ENCODE results near the gene MIER3.

- TF ChIP-seq CTCF (IDR thresholded peaks at IDR 0.05; ENCODE audit: borderline replicate concordance, extremely low read depth, low read length, poor library complexity, severe bottlenecking) (no peak), EZH2 (IDR thresholded peaks at IDR 0.05; ENCODE audit: borderline replicate concordance, low read depth, low read length, severe bottlenecking) (no peak)
Observed at GRCh38 chr5:56961746-56962145, 9.8 kb upstream of the MIER3 start.
